ENCODE data around the gene COX6A2. TPM values are rescaled to one million over a fixed set of nuclear protein-coding genes. Genes with fewer than 3 reads are reported as not detected.
A peak's percentile ranks its signal among the peaks of the same experiment; 100 is the strongest.

Gene COX6A2
- total RNA-seq, 1 experiment from 2014 or later, result not detected

- H4K8ac ChIP-seq (replicated peaks; ENCODE audit: insufficient read length, low read depth, low read length), result no peak overlapping the region
- H3K27ac Mint-ChIP-seq, result peak overlapping the region in 1 of 3 experiments; percentile 91; a peak in 1 of 7 replicates
- H4K20me1 ChIP-seq (ENCODE audit: control insufficient read depth, insufficient read depth, insufficient read length), result no peaks in the 10 kb centered on the region
- H3K79me2 ChIP-seq (ENCODE audit: insufficient read depth, low read length), result no peaks in the 10 kb centered on the region
- no peaks in the 10 kb centered on the region; the same call in 1 of the 2 replicates for H3K27me3 ChIP-seq (ENCODE audit: insufficient read depth, low read length)
- no peak overlapping the region for H3T11ph ChIP-seq (ENCODE audit: low read length)
- no peak overlapping the region for H2BK15ac ChIP-seq (ENCODE audit: low read depth, low read length)
- no peak overlapping the region for H3K23ac ChIP-seq (ENCODE audit: insufficient read length, low read depth, low read length)
- H2AFZ ChIP-seq (ENCODE audit: low read length), result no peak overlapping the region
- H3K23me2 ChIP-seq (ENCODE audit: insufficient read length, low read depth, low read length, poor library complexity, severe bottlenecking), result peaks cover 22% of the 10 kb centered on the region
- H3K27me3 Mint-ChIP-seq (ENCODE audit: low read depth), result peaks cover 46% of the 10 kb centered on the region
- no peak overlapping the region for H3K18ac ChIP-seq (ENCODE audit: insufficient read length, low read depth, low read length)
- peak; percentile 86 for DNase-seq
- H3K4me3 Mint-ChIP-seq, result peak overlapping the region; percentile 80 to 89
- no peak overlapping the region for H2BK120ac ChIP-seq (ENCODE audit: low read depth, low read length, poor library complexity, severe bottlenecking)
- H3K4me1 Mint-ChIP-seq, result peaks cover 16 to 22% of the 10 kb centered on the region in 2 experiments
- no peak overlapping the region for H3K4ac ChIP-seq (ENCODE audit: low read depth, low read length)
- H3K27ac ChIP-seq (ENCODE audit: insufficient read length, low read depth, low read length), result no peak overlapping the region
- no peak overlapping the region for H4K91ac ChIP-seq (ENCODE audit: insufficient read length, low read depth, low read length)
- H3K9me3 Mint-ChIP-seq, result no peaks in the 10 kb centered on the region; a peak in 1 of 5 replicates
- no peak overlapping the region for H2AK5ac ChIP-seq (ENCODE audit: insufficient read length, low read length)
- no peak overlapping the region for H2BK12ac ChIP-seq (ENCODE audit: insufficient read length, low read depth, low read length)
- no peak overlapping the region for H3K9ac ChIP-seq (ENCODE audit: extremely low read depth, insufficient read length, low read length)
- no peaks in the 10 kb centered on the region for H3K9me3 ChIP-seq (ENCODE audit: control insufficient read depth, low read depth, low read length)
- no peak overlapping the region for H3K14ac ChIP-seq (ENCODE audit: insufficient read depth, low read length)
- H3K4me2 ChIP-seq (ENCODE audit: insufficient read depth, insufficient read length, low read length), result peak overlapping the region; percentile 54
- no peaks in the 10 kb centered on the region for H3K79me1 ChIP-seq (ENCODE audit: insufficient read depth, low read depth, low read length, poor library complexity, severe bottlenecking)
- no peak overlapping the region for H2BK5ac ChIP-seq (ENCODE audit: insufficient read length, low read length)
- no peak overlapping the region for H2BK20ac ChIP-seq (ENCODE audit: low read depth, low read length, poor library complexity, severe bottlenecking)
- peaks cover 3% of the 10 kb centered on the region; the same call in 1 of the 2 replicates for H3K4me1 ChIP-seq (ENCODE audit: insufficient read depth, low read length)
- TF ChIP-seq CTCF (conservative IDR thresholded peaks at IDR 0.05), result peak; percentile 91
- no peak overlapping the region for H3K56ac ChIP-seq (ENCODE audit: insufficient read length, low read depth, low read length)
- no CpG with 5 or more reads among the region's 20 CpGs for WGBS (ENCODE audit: extremely low coverage, insufficient read length, low lambda C conversion rate)
- H3K36me3 Mint-ChIP-seq (ENCODE audit: insufficient read depth in 1 of 3, low read depth in 3 of 3), result peaks cover 0 to 14% (median 1%) of the 10 kb centered on the region in 3 experiments; a peak in 3 of 7 replicates
- H4K5ac ChIP-seq (ENCODE audit: insufficient read length, low read depth, low read length), result no peak overlapping the region
Measured at GRCh38 chr16:31472709-31473203, 44.6 kb upstream of the COX6A2 start.

All from H9 (cell line).